OCI-LY3 (cell line): Measurements from ENCODE around the gene USP28.

Source experiments
- EZH2phosphoT487 ChIP-seq: fragments of 200-600 bp; shearing (Covaris generic); IDR thresholded peaks from 2 replicates; pipeline ENCODE4 v1.6.1; 2018; ENCODE audit warnings: antibody characterized with exemption, mixed run types, low read depth
- TF ChIP-seq, protein P1 (sequence below): fragments of 200-600, 300-600 bp; sonication (generic); IDR thresholded peaks from 2 replicates; pipeline ENCODE4 v1.5.1; 2014; ENCODE audit warnings: antibody characterized with exemption, low read length, low read depth

DNA sequence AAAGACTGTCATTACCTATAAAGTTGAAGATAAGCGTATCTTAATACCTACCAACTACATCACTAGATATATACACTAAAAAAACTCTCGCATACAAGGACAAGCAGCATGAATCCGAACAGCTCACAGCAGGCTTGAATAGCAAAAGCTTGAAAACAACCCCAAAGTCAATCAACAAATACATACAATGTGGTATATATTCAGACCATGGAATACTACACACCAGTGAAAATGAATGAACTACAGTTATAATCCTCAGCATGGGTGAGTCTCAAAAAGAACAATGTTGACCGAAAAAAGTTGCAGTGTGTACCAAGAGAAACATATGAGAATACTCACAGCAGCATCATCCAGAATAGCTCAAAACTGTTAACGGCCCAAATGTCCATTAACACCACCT lies 25.2 kb downstream of the USP28 start:
- TF ChIP-seq, protein P1, sequence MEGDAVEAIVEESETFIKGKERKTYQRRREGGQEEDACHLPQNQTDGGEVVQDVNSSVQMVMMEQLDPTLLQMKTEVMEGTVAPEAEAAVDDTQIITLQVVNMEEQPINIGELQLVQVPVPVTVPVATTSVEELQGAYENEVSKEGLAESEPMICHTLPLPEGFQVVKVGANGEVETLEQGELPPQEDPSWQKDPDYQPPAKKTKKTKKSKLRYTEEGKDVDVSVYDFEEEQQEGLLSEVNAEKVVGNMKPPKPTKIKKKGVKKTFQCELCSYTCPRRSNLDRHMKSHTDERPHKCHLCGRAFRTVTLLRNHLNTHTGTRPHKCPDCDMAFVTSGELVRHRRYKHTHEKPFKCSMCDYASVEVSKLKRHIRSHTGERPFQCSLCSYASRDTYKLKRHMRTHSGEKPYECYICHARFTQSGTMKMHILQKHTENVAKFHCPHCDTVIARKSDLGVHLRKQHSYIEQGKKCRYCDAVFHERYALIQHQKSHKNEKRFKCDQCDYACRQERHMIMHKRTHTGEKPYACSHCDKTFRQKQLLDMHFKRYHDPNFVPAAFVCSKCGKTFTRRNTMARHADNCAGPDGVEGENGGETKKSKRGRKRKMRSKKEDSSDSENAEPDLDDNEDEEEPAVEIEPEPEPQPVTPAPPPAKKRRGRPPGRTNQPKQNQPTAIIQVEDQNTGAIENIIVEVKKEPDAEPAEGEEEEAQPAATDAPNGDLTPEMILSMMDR: no peak
- TF ChIP-seq EZH2phosphoT487: no peak
